Measurements from ENCODE around the gene TMEM129. TPM values are rescaled to one million over a fixed set of nuclear protein-coding genes. Genes with fewer than 3 reads are reported as not detected.

TMEM129 gene
- total and polyA plus RNA-seq, 10 of the 15 experiments (the other 5 are each of a cell fraction or from before 2014, with no cell fraction given): 0.19 to 24.9 (median 13.2) TPM

DNA sequence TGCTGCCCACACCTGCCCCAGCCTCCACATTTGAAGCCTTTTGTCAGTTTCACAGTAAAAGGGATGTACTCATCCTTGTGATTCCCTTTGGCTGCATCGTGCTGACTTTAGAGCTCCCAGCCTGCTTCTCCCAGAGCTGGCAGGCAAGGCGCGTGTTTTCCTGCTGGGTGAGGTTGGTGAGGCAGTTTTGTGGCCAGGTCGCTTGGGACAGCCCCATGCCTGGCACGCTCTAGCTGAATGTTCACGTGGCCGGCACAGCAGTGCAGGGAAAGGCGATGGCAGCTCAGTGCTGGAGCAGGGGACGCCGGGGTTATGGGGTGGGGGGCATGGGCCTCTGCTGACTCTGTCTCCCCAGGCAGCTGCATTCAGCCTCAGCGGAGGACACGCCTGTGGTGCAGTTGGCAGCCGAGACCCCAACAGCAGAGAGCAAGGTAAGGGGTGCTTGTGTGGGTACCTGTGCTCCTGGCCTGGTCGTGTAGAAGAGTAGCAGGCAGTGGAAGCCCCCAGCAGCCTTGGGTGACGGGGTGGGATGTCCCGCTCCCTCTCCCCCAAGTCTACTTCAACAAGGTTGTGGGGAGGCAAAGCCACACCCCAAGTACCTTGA is 9.5 kb upstream of the TMEM129 start:
- Histone ChIP-seq H3K36me3 (ENCODE audit: control insufficient read depth in 2 of 2, insufficient read depth in 2 of 2, low read length in 1 of 2) (peaks cover 37 to 54% of the 10 kb centered on the region in 2 experiments; a peak in 3 of 4 replicates), H3K9ac (ENCODE audit: control insufficient read depth, insufficient read depth, low read length) (no peak overlapping the region), H3K4me1 (ENCODE audit: control insufficient read depth, insufficient read depth, low read length) (no peaks in the 10 kb centered on the region; the same call in 1 of the 2 replicates), H3K4me3 (no peak overlapping the region), H3K79me2 (ENCODE audit: control insufficient read depth, insufficient read depth, low read length) (peaks cover 23% of the 10 kb centered on the region), H2AFZ (ENCODE audit: control insufficient read depth, low read depth, low read length) (no peak overlapping the region), H3K9me3 (replicated peaks; ENCODE audit: control insufficient read depth, insufficient read depth, low read length) (no peaks in the 10 kb centered on the region; the same call in 2 of the 3 replicates), H3K27ac (ENCODE audit: control insufficient read depth, insufficient read depth) (no peak overlapping the region), H3K4me2 (ENCODE audit: control insufficient read depth, insufficient read depth) (no peak overlapping the region), H4K20me1 (ENCODE audit: control insufficient read depth, insufficient read depth) (no peaks in the 10 kb centered on the region), H3K27me3 (replicated peaks in 1 of 2; ENCODE audit: control insufficient read depth in 2 of 2, insufficient read depth in 2 of 2, low read length in 1 of 2) (no peaks in the 10 kb centered on the region)
- no TSS peak for BruUV-seq (replicated peaks)
- ATAC-seq (no peak), FAIRE-seq (no peak), DNase-seq (ENCODE audit: low read depth, low spot score) (no peak)
- no peak for TF ChIP-seq EZH2 (IDR thresholded peaks at IDR 0.05; ENCODE audit: borderline replicate concordance, control insufficient read depth, low read depth, low read length)
- TF ChIP-seq TCF7 (IDR thresholded peaks at IDR 0.05; ENCODE audit: borderline replicate concordance): no peak
- no peak for TF ChIP-seq POLR2A (IDR thresholded peaks at IDR 0.05; ENCODE audit: low read depth, low read length)
- no peak for TF ChIP-seq USF1 (IDR thresholded peaks at IDR 0.05; ENCODE audit: borderline replicate concordance, extremely low read length, insufficient read depth, low read depth, low read length)
- TF ChIP-seq POLR2AphosphoS2 (IDR thresholded peaks at IDR 0.05; ENCODE audit: low read depth, low read length): no peak
- TF ChIP-seq HDAC2 (IDR thresholded peaks at IDR 0.05): no peak
- TF ChIP-seq NFYB (IDR thresholded peaks at IDR 0.05; ENCODE audit: insufficient read depth, low read depth, low read length): no peak
- no peak for TF ChIP-seq ESRRA (IDR thresholded peaks at IDR 0.05; ENCODE audit: low read length)
- TF ChIP-seq EP300 (IDR thresholded peaks at IDR 0.05; ENCODE audit: borderline replicate concordance in 1 of 2, control insufficient read depth in 1 of 2, low read depth in 2 of 2, low read length in 2 of 2): no peak
- no peak for TF ChIP-seq CHD2 (IDR thresholded peaks at IDR 0.05; ENCODE audit: borderline replicate concordance, low read depth, low read length)
- TF ChIP-seq NRF1 (conservative IDR thresholded peaks at IDR 0.05; ENCODE audit: low read depth, low read length): no peak
- no peak for TF ChIP-seq RCOR1 (conservative IDR thresholded peaks at IDR 0.05; ENCODE audit: low read depth, low read length)
- no peak for TF ChIP-seq MEF2A (IDR thresholded peaks at IDR 0.05; ENCODE audit: insufficient read depth, low read depth, low read length)
- no peak for TF ChIP-seq CBX3 (IDR thresholded peaks at IDR 0.05; ENCODE audit: borderline replicate concordance, low read depth)
- TF ChIP-seq RUNX3 (IDR thresholded peaks at IDR 0.05; ENCODE audit: low read length): no peak
- no peak for TF ChIP-seq ATF7 (IDR thresholded peaks at IDR 0.05; ENCODE audit: low read depth)
- TF ChIP-seq ZNF24 (IDR thresholded peaks at IDR 0.05): no peak
- no peak for TF ChIP-seq RFX5 (IDR thresholded peaks at IDR 0.05; ENCODE audit: low read depth, low read length)
- TF ChIP-seq TBL1XR1 (IDR thresholded peaks at IDR 0.05; ENCODE audit: low read depth, low read length): no peak
- intact Hi-C loops (cut with micrococcal nuclease; ENCODE audit: unreplicated experiment) (no loop called here), in situ Hi-C loops (cut with MboI) (no loop called here)
- SMC1A ChIA-PET (ENCODE audit: uncharacterized antibody, unreplicated experiment): interaction anchor here (2.0 to 2.6 kb wide), 2 partner anchors 37 to 169 kb away, joined by 5 to 18 read pairs; no protein-coding TSS in a partner anchor
- 93% methylated on average over 16 of the region's 16 CpGs for WGBS (ENCODE audit: insufficient coverage, insufficient replicate concordance, low lambda C conversion rate, missing lambda C conversion rate)
- POLR2A ChIA-PET: interaction anchor here (1.2 kb wide), 1 partner anchor 9 kb away, joined by 3 read pairs; the partner anchor contains the start of genes TACC3 and TMEM129
- CTCF ChIA-PET: interaction anchor here (0.8 to 15.5 kb wide), 9 partner anchors 10 to 78 kb away, joined by 3 to 317 read pairs (median 4); no protein-coding TSS in a partner anchor
- RAD21 ChIA-PET (ENCODE audit: unreplicated experiment): interaction anchor here (1.0 to 2.6 kb wide), 2 partner anchors 18 to 37 kb away, joined by 3 to 19 read pairs; no protein-coding TSS in a partner anchor

Measured in GM12878 (cell line).